Measurements from ENCODE around the gene CHRNE.
A peak's percentile ranks its signal among the peaks of the same experiment; 100 is the strongest.
"Not testable (repeated sequence)": the region's sequence is repeated elsewhere in the genome, so short reads cannot be mapped to it uniquely, and the experiment has no call there.

The CHRNE gene

DNA sequence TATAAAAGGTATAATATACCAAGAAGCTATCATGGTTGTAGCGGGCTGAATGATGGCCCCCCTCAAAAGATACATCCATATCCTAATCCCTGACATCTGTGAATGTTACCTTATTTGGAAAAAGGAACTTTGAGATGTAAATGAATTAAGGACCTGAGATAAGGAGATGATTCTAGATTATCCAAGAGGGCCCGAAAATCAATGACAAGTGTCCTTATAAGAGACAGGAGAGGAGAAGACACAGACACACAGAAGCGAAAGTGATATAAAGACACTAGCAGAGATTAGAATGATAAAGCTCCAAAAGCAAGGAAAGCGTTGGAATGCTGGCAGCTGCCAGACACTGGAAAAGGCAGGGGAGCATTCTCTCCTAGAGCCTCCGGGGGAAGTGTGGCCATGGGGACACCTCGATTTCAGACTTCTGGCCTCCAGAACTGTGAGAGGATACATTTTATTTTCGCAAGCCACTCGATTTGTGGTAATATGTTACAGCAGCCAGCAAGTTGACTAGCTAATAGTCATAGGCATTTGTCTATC lies 16.7 kb upstream of the CHRNE start:
- no peak for DNase-seq (ENCODE audit: low spot score)
- TF ChIP-seq, protein P1, sequence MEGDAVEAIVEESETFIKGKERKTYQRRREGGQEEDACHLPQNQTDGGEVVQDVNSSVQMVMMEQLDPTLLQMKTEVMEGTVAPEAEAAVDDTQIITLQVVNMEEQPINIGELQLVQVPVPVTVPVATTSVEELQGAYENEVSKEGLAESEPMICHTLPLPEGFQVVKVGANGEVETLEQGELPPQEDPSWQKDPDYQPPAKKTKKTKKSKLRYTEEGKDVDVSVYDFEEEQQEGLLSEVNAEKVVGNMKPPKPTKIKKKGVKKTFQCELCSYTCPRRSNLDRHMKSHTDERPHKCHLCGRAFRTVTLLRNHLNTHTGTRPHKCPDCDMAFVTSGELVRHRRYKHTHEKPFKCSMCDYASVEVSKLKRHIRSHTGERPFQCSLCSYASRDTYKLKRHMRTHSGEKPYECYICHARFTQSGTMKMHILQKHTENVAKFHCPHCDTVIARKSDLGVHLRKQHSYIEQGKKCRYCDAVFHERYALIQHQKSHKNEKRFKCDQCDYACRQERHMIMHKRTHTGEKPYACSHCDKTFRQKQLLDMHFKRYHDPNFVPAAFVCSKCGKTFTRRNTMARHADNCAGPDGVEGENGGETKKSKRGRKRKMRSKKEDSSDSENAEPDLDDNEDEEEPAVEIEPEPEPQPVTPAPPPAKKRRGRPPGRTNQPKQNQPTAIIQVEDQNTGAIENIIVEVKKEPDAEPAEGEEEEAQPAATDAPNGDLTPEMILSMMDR (IDR thresholded peaks at IDR 0.05; ENCODE audit: extremely low read depth, missing control alignments) = no peak

DNA sequence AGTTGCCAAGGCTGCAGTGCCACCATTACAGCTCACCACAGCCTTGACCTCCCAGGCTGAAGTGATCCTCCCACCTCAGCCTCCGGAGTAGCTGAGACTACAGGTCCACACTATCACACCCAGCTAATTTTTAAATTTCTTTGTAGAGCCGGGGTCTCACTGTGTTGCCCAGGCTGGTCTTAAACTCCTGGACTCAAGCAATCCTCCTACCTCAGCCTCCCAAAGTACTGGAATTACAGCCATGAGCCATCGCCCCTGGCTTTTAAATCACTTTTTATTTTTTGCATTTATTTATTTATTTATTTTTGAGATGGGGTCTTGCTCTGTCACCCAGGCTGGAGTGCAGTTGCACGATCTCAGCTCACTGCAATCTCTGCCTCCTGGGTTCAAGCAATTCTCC lies 11.7 kb upstream of the CHRNE start:
- not testable (repeated sequence) for DNase-seq (ENCODE audit: low spot score)

DNA sequence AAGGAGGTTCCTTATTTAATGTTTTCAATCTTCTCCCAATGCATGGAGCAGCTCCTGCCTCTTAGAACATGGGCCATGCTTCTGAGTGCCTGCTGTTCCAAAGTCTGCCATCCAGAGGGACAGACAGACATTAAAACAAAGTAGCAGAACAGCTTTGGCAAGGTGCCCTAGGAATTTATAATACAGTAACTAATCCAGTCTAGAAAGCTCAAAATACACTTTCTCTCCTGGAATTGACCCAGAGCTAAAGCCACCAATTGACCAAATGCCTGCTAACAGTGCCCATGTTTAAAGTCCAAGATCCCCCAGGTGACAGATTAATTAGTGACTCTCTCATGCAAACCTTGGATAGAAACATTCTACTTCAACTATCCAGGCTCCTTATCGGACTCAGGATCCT lies 11.1 kb upstream of the CHRNE start:
- no peak for DNase-seq (ENCODE audit: low spot score)
- TF ChIP-seq, protein P1 (IDR thresholded peaks at IDR 0.05; ENCODE audit: extremely low read depth, missing control alignments) = no peak

DNA sequence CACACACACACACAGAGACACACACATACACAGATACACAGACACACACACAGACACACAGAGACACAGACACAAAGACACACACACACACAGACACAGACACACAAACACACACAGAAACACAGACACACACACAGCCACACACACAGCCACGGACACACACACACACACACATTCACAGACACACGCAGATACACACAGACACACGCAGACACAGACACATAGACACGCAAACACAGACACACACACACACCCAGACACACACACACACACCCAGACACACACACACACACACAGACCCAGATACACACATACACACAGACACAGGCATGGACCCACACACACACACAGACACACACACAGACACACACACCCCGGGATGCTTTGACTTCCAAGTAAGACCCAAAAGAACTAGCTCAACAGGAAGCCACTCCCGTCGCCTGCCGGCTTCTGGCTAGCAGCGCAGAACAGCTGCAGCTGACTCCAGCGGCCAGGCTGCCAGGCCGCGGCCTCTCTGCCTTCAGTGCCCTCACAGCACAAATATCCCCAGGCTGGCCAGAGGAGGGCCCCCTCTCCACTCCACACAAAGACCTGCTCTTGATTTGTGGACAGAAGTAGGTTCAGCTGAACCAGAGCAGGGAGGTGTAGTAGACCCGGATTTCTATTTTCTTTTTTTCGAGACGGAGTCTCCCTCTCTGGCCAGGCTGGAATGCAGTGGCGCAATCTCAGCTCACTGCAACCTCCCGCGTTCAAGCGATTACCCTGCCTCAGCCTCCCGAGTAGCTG lies 6.0 kb upstream of the CHRNE start:
- TF ChIP-seq, protein P1 (IDR thresholded peaks at IDR 0.05; ENCODE audit: extremely low read depth, missing control alignments) = peak; percentile 57

DNA sequence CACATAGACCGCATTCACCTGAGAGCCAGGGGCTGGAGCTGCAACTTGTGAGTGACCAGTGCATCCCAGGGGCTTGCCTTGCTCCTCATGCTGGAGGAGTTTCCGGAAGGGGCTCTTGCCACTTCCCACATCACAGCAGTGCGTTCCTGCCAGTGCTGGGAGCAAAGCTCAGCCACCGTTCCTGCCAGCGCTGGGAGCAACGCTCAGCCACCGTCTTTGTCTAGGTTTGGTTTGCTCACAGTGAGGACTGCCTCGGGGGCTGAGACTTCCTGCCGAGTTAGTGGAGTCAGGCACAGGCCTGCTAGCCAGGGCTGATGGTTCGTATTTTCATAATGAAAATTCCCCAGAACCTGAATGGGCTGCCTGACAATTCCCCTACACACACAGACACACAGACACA lies 5.4 kb upstream of the CHRNE start:
- DNase-seq (ENCODE audit: low spot score) = no peak
- TF ChIP-seq, protein P1 (IDR thresholded peaks at IDR 0.05; ENCODE audit: extremely low read depth, missing control alignments) = no peak

More for the DNA sequence above, 6.0 kb upstream of the CHRNE start:
- DNase-seq (ENCODE audit: low spot score) = peak; percentile 82

DNA sequence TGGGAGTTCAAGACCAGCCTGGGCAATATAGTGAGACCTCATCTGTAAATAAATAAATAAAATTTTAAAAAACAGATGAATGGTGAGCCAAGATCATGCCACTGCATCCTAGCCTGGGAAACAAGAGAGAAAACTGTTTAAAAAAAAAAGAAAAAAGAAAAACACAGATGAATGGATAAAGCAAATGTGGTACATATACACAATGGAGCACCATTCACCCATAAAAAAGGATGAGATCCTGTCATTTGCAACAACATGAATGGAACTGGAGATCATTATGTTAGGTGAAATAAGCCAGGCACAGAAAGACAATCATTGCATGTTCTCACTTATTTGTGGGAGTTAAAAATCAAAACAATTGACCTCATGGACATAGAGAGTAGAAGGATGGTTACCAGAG lies 3.7 kb upstream of the CHRNE start:
- not testable (repeated sequence) for DNase-seq (ENCODE audit: low spot score)

DNA sequence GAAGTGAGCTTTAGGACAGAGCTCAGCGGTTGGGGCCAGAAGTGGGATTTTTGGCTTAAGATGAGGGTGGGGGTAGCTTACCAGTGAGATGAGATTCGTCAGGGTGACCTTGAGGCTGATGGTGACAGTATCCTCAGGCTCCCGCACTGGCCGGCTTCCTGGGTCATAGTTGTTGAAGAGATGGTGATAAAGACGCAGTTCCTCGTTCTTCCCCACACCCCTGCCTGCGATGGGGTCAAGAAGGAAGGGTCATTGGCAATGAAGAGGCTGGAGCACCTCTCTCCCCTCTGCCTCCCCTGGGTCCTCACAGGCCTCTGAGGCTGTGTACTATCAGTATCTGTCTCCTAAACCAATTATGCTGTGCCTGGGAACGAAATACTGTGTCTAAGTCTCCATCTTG lies 358 bp downstream of the CHRNE start:
- DNase-seq (ENCODE audit: low spot score) = peak; percentile 5
- TF ChIP-seq, protein P1 (IDR thresholded peaks at IDR 0.05; ENCODE audit: extremely low read depth, missing control alignments) = no peak

DNA sequence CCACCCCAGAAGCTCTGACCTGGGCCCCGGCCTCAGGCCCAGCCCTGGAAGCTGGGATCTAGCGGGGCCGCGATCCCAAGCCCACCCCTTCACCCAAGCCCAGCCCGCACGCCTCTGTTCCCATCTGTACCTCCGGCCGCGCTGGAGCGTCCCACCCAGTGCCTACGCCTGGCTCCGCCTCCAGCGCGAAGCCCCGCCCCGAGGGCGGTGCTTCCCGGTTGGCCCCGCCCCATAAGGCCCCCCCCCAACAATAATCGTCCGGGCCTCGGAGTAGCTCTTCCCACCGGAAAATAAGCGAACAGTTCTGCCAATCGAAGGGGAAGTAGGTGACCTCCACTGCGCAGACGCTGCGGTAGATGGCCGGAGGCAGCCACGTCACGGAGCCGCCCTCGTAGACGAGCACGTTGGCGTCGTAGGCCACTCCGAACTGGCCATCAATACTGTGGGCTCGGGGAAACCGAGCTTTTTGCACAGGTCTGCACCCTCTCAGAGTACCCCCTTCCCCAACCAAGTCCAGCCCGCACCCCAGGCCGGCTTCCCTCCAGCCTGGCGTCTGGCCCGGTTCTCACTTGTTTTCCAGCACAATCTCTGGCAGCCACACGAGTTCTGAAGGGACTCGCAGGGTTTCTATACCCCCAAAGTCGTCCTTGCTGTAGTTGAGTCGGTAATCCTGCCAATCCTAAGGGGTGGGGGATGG lies 1.1 kb downstream of the CHRNE start:
- TF ChIP-seq, protein P1 (IDR thresholded peaks at IDR 0.05; ENCODE audit: extremely low read depth, missing control alignments) = no peak

More for the DNA sequence above, 1.1 kb downstream of the CHRNE start:
- peak; percentile 65 for DNase-seq (ENCODE audit: low spot score)
